Caki2 (cell line): ENCODE measurements around the gene GSTA4. TPM values are rescaled to one million over a fixed set of nuclear protein-coding genes. Genes with fewer than 3 reads are reported as not detected.
A peak's percentile ranks its signal among the peaks of the same experiment; 100 is the strongest.
"Not testable (repeated sequence)": the region's sequence is repeated elsewhere in the genome, so short reads cannot be mapped to it uniquely, and the experiment has no call there.

Experiments used
- DNase-seq: peaks from one replicate; pipeline ENCODE4 v3.0.0-alpha.2; 2015; ENCODE audit warnings: low read depth
- in situ Hi-C: cut with HindIII; loops from 2 replicates; pipeline ENCODE4 v1.10.0; 2016; ENCODE audit warnings: low sequenced_read_pairs, low pct_unique_long_range_greater_than_20kb, mixed read lengths
- total RNA-seq: library from RNA; depleted of rRNA; stranded (reverse); fragments of >200 nt; shearing (Covaris generic); gene quantifications from 2 replicates; pipeline ENCODE4 v1.2.3, GENCODE V29; 2014; ENCODE audit warnings: low replicate concordance; rRNA removed

The GSTA4 gene
- total RNA-seq, 1 experiment from 2014 or later = 83.6 TPM

- in situ Hi-C loops = no loop called here
- DNase-seq = no peak
These were observed 40.9 kb downstream of the GSTA4 start for GRCh38 chr6:52953911-52954839.

- in situ Hi-C loops = no loop called here
- no peak for DNase-seq
These were observed 48.8 kb downstream of the GSTA4 start for GRCh38 chr6:52946306-52946705.

GRCh38 chr6:52942821-52943220, 52.3 kb downstream of the GSTA4 start:
- DNase-seq, in situ Hi-C loops: not testable (repeated sequence)

- no peak for DNase-seq
- in situ Hi-C loops = no loop called here
These were observed 52.9 kb downstream of the GSTA4 start for GRCh38 chr6:52942221-52942620.

- DNase-seq = peak; percentile 84
- in situ Hi-C loops = no loop called here
These were observed 57.2 kb downstream of the GSTA4 start for GRCh38 chr6:52937908-52938307.

GRCh38 chr6:52933778-52934177, 61.3 kb downstream of the GSTA4 start:
- DNase-seq = no peak
- in situ Hi-C loops = no loop called here

- in situ Hi-C loops = no loop called here
- DNase-seq = no peak
These were observed 63.7 kb downstream of the GSTA4 start for GRCh38 chr6:52931351-52931750.

GRCh38 chr6:52929321-52930164, 65.5 kb downstream of the GSTA4 start:
- peak; percentile 80 for DNase-seq
- in situ Hi-C loops = no loop called here

Other genes starting within 250 kb of the GSTA4 start
- not detected in 2 replicates for gene GSTA2, start 231.8 kb downstream of the GSTA4 start, total RNA-seq
- not detected in 2 replicates for gene GSTA1, start 191.5 kb downstream of the GSTA4 start, total RNA-seq
- gene GSTA5, start 154.5 kb downstream of the GSTA4 start, total RNA-seq = not detected in 2 replicates
- gene GSTA3, start 85.6 kb downstream of the GSTA4 start, total RNA-seq = 0.61 TPM in 1 of 2 replicates, not detected in the other
- 1.8 and 2.1 TPM in 2 replicates for gene CILK1, start 66.5 kb upstream of the GSTA4 start, total RNA-seq
- gene FBXO9, start 70.1 kb upstream of the GSTA4 start, total RNA-seq = 50.4 and 53.1 TPM in 2 replicates
- not detected in 2 replicates for gene GCM1, start 153.6 kb upstream of the GSTA4 start, total RNA-seq